Measurements from ENCODE around the gene OR7C1. TPM values are rescaled to one million over a fixed set of nuclear protein-coding genes. Genes with fewer than 3 reads are reported as not detected.
"Not testable (repeated sequence)": the region's sequence is repeated elsewhere in the genome, so short reads cannot be mapped to it uniquely, and the experiment has no call there.

The OR7C1 gene
- total RNA-seq, 6 experiments from 2014 or later, result not detected

DNA sequence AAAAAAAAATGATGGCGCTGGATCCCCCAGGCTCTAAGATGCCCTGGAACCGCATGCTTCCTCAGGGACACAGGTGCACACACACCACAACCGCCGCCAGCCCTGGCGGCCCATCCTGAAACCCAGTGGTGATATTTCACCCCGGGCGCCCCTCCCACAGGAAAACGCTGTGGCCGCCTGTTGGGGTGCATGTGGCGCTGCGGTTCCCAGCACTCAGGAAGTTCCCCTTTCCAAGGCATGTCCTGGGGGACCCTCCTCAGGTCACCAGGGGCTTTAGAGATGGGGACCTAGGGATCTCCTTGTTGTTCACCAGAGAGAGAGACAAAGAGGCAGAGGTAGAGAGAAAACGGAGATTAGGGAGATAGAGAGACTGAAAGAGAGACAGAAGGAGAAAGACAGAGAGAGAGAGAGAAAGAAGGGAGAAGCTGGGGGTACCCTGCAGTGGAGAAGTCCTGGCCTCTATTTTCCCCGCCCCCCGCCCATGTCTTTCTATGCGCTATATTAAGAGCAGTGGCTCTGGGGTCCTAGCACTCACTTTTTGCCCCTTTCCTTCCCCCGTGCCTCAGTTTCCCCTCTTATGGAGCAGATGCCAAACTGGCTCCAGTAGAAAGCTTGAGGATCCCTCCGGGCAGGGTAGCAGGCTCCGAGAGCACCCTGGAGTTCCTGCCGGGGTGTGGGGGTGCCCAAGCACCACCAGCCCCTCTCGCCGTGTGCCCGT lies 59.0 kb downstream of the OR7C1 start:
- H3K4me3 Mint-ChIP-seq, result no peak overlapping the region
- H3K9me3 Mint-ChIP-seq, result no peaks in the 10 kb centered on the region; the same call in 1 of the 2 replicates
- H3K27ac Mint-ChIP-seq, result no peak overlapping the region
- H3K36me3 Mint-ChIP-seq (ENCODE audit: low read depth), result no peaks in the 10 kb centered on the region
- no peak for DNase-seq
- H3K27me3 Mint-ChIP-seq (ENCODE audit: insufficient read depth), result peaks cover 6% of the 10 kb centered on the region; the same call in 1 of the 2 replicates
- no peaks in the 10 kb centered on the region for H3K4me1 Mint-ChIP-seq (ENCODE audit: low read depth)
- no peak for TF ChIP-seq CTCF (IDR thresholded peaks at IDR 0.05)

DNA sequence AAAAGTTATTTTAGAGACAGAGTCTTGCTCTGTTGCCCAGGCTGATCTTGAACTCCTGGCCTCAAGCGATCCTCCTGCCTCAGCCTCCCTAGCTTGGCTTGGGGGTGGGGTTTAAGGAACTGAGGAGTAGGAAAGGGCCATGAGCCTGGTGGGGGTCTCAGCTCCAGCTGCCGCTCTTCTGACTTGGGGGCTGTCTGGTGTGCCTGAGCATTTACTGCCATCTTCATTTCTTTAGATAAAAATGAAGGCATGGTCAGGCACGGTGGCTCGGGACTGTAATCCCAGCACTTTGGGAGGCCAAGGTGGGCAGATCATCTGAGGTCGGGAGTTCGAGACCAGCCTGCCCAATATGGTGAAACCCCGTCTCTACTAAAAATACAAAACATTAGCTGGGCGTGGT lies 59.7 kb downstream of the OR7C1 start:
- H3K4me3 Mint-ChIP-seq; H3K27ac Mint-ChIP-seq; H3K9me3 Mint-ChIP-seq; H3K4me1 Mint-ChIP-seq (ENCODE audit: low read depth); DNase-seq; H3K27me3 Mint-ChIP-seq (ENCODE audit: insufficient read depth); H3K36me3 Mint-ChIP-seq (ENCODE audit: low read depth): not testable (repeated sequence)

DNA sequence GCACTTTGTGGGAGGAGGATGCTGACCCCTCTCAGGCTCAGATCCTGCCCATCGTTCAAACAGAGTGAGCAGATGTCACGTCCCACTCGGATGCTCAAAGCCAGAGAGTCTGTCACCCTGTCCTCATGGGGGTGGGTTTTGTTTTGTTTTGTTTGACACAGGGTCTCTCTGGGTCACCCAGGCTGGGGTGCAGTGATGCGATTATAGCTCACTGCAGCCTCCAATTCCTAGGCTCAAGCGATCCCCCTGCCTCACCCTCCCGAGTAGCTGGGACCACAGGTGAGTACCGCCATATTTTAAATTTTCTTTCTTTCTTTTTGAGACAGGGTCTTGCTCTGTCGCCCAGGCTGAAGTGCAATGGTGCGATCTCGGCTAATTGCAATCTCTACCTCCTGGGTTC lies 60.6 kb downstream of the OR7C1 start:
- TF ChIP-seq CTCF (IDR thresholded peaks at IDR 0.05), result no peak
- Mint-ChIP-seq H3K4me1 (ENCODE audit: low read depth) (no peaks in the 10 kb centered on the region), H3K4me3 (no peak overlapping the region), H3K9me3 (peaks cover 4% of the 10 kb centered on the region; the same call in 1 of the 2 replicates), H3K36me3 (ENCODE audit: low read depth) (no peaks in the 10 kb centered on the region), H3K27me3 (ENCODE audit: insufficient read depth) (peaks cover 5% of the 10 kb centered on the region; the same call in 1 of the 2 replicates), H3K27ac (no peak overlapping the region)
- no peak for DNase-seq

DNA sequence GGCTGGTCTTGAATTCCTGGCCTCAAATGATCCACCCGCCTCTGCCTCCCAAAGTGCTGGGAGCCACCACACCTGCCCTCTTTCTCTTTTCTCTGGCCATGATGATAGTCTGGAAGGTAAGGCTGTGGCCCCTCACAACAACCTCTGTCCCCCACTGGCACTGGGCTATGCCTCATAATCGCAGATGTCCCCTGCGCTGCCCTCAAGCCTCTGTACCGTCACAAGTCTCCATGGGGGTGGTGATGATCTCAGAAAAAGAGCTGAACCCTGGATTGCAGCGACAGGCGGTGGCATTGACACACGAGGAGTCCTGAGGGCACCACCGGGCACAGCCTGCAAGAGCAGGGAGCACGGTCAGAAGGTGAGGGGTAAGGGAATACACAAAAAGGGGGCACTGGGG lies 61.3 kb downstream of the OR7C1 start:
- not testable (repeated sequence) for H3K4me1 Mint-ChIP-seq (ENCODE audit: low read depth); H3K27me3 Mint-ChIP-seq (ENCODE audit: insufficient read depth); DNase-seq; H3K36me3 Mint-ChIP-seq (ENCODE audit: low read depth); H3K9me3 Mint-ChIP-seq; H3K27ac Mint-ChIP-seq; H3K4me3 Mint-ChIP-seq

DNA sequence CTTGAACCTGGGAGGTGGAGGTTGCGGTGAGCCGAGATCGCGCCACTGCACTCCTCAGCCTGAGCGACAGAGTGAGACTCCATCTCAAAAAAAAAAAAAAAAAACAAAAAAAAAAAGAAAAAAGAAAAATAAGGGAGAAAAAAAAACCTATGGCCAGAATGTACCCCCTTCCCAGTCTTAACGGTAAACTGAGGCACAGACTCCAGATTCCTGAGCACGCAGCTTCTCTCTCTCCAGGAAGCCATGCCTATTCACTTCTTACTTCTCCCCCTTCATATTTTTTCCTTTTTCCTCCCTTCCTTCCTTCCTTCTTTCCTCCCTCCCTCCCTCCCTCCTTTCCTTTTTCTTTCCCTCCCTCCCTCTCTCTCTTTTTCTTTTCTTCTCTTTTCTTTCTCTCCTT lies 62.0 kb downstream of the OR7C1 start:
- no peak for TF ChIP-seq CTCF (IDR thresholded peaks at IDR 0.05)
- H3K4me1 Mint-ChIP-seq (ENCODE audit: low read depth), result no peaks in the 10 kb centered on the region
- H3K27me3 Mint-ChIP-seq (ENCODE audit: insufficient read depth), result peaks cover 3% of the 10 kb centered on the region; the same call in 1 of the 2 replicates
- no peaks in the 10 kb centered on the region for H3K36me3 Mint-ChIP-seq (ENCODE audit: low read depth)
- H3K9me3 Mint-ChIP-seq, result peaks cover 6% of the 10 kb centered on the region; the same call in 1 of the 2 replicates
- DNase-seq, result no peak
- H3K27ac Mint-ChIP-seq, result no peak overlapping the region
- H3K4me3 Mint-ChIP-seq, result no peak overlapping the region

DNA sequence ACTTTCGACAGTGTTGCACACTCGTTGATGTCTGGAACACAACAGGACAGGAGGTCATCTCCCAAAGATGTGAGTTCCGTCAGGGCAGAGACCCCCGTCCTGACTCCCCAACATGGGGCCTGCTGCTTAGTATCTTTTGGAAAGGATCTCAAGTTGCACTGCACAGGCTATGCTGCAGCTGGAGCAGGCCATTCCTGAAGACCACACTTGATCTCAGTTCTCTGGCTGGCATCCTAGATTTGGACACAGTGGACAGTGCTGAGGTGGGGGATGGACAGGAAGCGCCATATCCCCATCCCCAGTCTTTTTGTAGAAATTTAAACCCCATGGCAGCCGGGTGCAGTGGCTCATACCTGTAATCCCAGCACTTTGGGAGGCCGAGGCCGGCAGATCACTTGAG lies 62.5 kb downstream of the OR7C1 start:
- Mint-ChIP-seq H3K4me3 (no peak overlapping the region), H3K27me3 (ENCODE audit: insufficient read depth) (peaks cover 3% of the 10 kb centered on the region; the same call in 1 of the 2 replicates), H3K27ac (no peak overlapping the region), H3K4me1 (ENCODE audit: low read depth) (no peaks in the 10 kb centered on the region), H3K36me3 (ENCODE audit: low read depth) (no peaks in the 10 kb centered on the region), H3K9me3 (peaks cover 8% of the 10 kb centered on the region; the same call in 1 of the 2 replicates)
- DNase-seq, result no peak
- no peak for TF ChIP-seq CTCF (IDR thresholded peaks at IDR 0.05)
